HCT116 (cell line): ENCODE results near the gene MGRN1. TPM values are rescaled to one million over a fixed set of nuclear protein-coding genes. Genes with fewer than 3 reads are reported as not detected.

Source experiments
- ATAC-seq: fragments of 200-7000 bp; cut with Tn5 transposase; 2 replicates; pipeline ENCODE4 v1.9.1; 2020; ENCODE audit warnings: mild to moderate bottlenecking, moderate library complexity
- BruUV-seq: library from RNA; stranded (reverse); fragments of 400-500 nt; replicated peaks from 2 replicates; lab custom pipeline; 2021; lab: Mats Ljungman, UMichigan
- CTCF ChIA-PET: fragments of 300-600 bp; sonication (Branson Sonifier 250); formaldehyde crosslinking; loops from one replicate; lab custom pipeline; 2021; ENCODE audit warnings: antibody characterized with exemption; lab: Charles Lee
- POLR2A ChIA-PET: fragments of 300-600, 350-600 bp; sonication (Branson Sonifier 250); formaldehyde crosslinking; loops from one replicate; lab custom pipeline; 2021; ENCODE audit warnings: antibody characterized with exemption; lab: Charles Lee
- RAD21 ChIA-PET, 2 experiments: fragments of 300-600 bp; sonication (Branson Sonifier 250); formaldehyde crosslinking; loops; one replicate each; lab custom pipeline; 2023; ENCODE audit warnings: low total read pairs in 2 of 2; ENCODE audit not compliant: uncharacterized antibody in 2 of 2, unreplicated experiment in 2 of 2, low non-redundant PET in 1 of 2; lab: Charles Lee
- DNase-seq: peaks from one replicate; pipeline ENCODE4 v3.0.0-alpha.2; 2010; ENCODE audit warnings: low read depth, low spot score
- H2AFZ ChIP-seq: fragments of 200-600 bp; shearing (Covaris generic), sonication (generic); 2 replicates; pipeline ENCODE4 v1.6.1; 2017; ENCODE audit warnings: low read depth, mixed run types, mixed read lengths, antibody characterized with exemption, low read length; ENCODE audit not compliant: poor library complexity, severe bottlenecking
- H3K27ac ChIP-seq: 2 replicates; pipeline ENCODE4 v1.5.1; 2012; ENCODE audit warnings: low read depth, low read length
- H3K27me3 ChIP-seq: fragments of 200-600 bp; sonication (generic); 2 replicates; pipeline ENCODE4 v1.6.1; 2016; ENCODE audit warnings: mixed run types, low read length, mixed read lengths; ENCODE audit not compliant: insufficient read depth
- H3K36me3 ChIP-seq, 2 experiments: fragments of 200-500 bp in 1 of 2; fragments of 200-600 bp in 1 of 2; sonication (Bioruptor generic) in 1 of 2; sonication (generic) in 1 of 2; 2 replicates each; pipeline versions ENCODE4 v1.5.1 to v1.6.1; 2014 to 2016; ENCODE audit warnings: low read length in 2 of 2, inconsistent platforms in 1 of 2, mixed read lengths in 1 of 2, mixed run types in 1 of 2; ENCODE audit not compliant: insufficient read depth in 2 of 2, control insufficient read depth in 1 of 2
- H3K4me1 ChIP-seq, 2 experiments: fragments of 200-600 bp in 1 of 2; sonication (generic) in 1 of 2; 2 replicates each; pipeline versions ENCODE4 v1.5.1 to v1.6.1; 2012 to 2017; ENCODE audit warnings: low read length in 2 of 2, inconsistent platforms in 1 of 2, mild to moderate bottlenecking in 1 of 2, mixed read lengths in 1 of 2, mixed run types in 1 of 2, moderate library complexity in 1 of 2; ENCODE audit not compliant: insufficient read depth in 2 of 2, control insufficient read depth in 1 of 2
- H3K4me2 ChIP-seq: fragments of 200-600 bp; sonication (generic); 2 replicates; pipeline ENCODE4 v1.6.1; 2017; ENCODE audit warnings: mixed run types, low read length, mixed read lengths
- H3K4me3 ChIP-seq, 2 experiments: fragments of 200-600 bp in 1 of 2; sonication (generic) in 1 of 2; replicated peaks in 1 of 2; 2 replicates each; pipeline ENCODE4 v1.5.1; 2011 to 2016; ENCODE audit warnings: low read length in 2 of 2, control low read depth in 1 of 2, low read depth in 1 of 2, mild to moderate bottlenecking in 1 of 2, mixed read lengths in 1 of 2, mixed run types in 1 of 2
- H3K79me2 ChIP-seq: fragments of 200-600 bp; sonication (generic); 2 replicates; pipeline ENCODE4 v1.6.1; 2017; ENCODE audit warnings: mild to moderate bottlenecking, mixed run types, low read length, moderate library complexity, mixed read lengths; ENCODE audit not compliant: insufficient read depth
- H3K9ac ChIP-seq: fragments of 200-600 bp; sonication (generic); 2 replicates; pipeline ENCODE4 v1.6.1; 2016; ENCODE audit warnings: low read length, mixed read lengths
- H3K9me2 ChIP-seq: fragments of 200-600 bp; sonication (generic), shearing (Covaris generic); 2 replicates; pipeline ENCODE4 v1.6.1; 2017; ENCODE audit warnings: mixed run types, mild to moderate bottlenecking, moderate library complexity; ENCODE audit not compliant: insufficient read depth
- H3K9me3 ChIP-seq, 2 experiments: fragments of 200-500 bp in 1 of 2; fragments of 200-600 bp in 1 of 2; sonication (Bioruptor generic) in 1 of 2; sonication (generic) in 1 of 2; 2 replicates each; pipeline ENCODE4 v1.6.1; 2014 to 2017; ENCODE audit warnings: low read length in 2 of 2, mixed read lengths in 2 of 2, inconsistent platforms in 1 of 2, low read depth in 1 of 2, mild to moderate bottlenecking in 1 of 2, mixed run types in 1 of 2, moderate library complexity in 1 of 2; ENCODE audit not compliant: control insufficient read depth in 1 of 2, insufficient read depth in 1 of 2
- H4K20me1 ChIP-seq: fragments of 200-600 bp; sonication (generic), shearing (Covaris generic); 2 replicates; pipeline ENCODE4 v1.6.1; 2017; ENCODE audit warnings: mixed run types, mild to moderate bottlenecking, moderate library complexity; ENCODE audit not compliant: insufficient read depth
- CBX3 ChIP-seq: IDR thresholded peaks from 2 replicates; pipeline ENCODE4 v1.6.1; 2012; ENCODE audit warnings: low read depth
- ELF1 ChIP-seq: IDR thresholded peaks from 2 replicates; pipeline ENCODE4 v1.6.1; 2012; ENCODE audit warnings: low read depth, borderline replicate concordance
- EZH2 ChIP-seq: fragments of 200-600 bp; sonication (generic); IDR thresholded peaks from 2 replicates; pipeline ENCODE4 v1.6.1; 2017; ENCODE audit warnings: antibody characterized with exemption, mixed run types
- JUND ChIP-seq: IDR thresholded peaks from 2 replicates; pipeline ENCODE4 v1.6.1; 2012
- POLR2AphosphoS5 ChIP-seq: IDR thresholded peaks from 2 replicates; pipeline ENCODE4 v1.6.1; 2011; ENCODE audit warnings: mild to moderate bottlenecking, low read depth, low read length, moderate library complexity
- RAD21 ChIP-seq: IDR thresholded peaks from 2 replicates; pipeline ENCODE4 v1.6.1; 2012; ENCODE audit warnings: low read depth, mild to moderate bottlenecking
- SIN3A ChIP-seq: IDR thresholded peaks from 2 replicates; pipeline ENCODE4 v1.6.1; 2012; ENCODE audit warnings: low read depth
- SRF ChIP-seq: IDR thresholded peaks from 2 replicates; pipeline ENCODE4 v1.6.1; 2012; ENCODE audit warnings: low read depth
- TCF7L2 ChIP-seq: IDR thresholded peaks from 2 replicates; pipeline ENCODE4 v1.7.0; 2011; ENCODE audit warnings: borderline replicate concordance, inconsistent platforms; ENCODE audit not compliant: insufficient read depth, insufficient read length; ENCODE audit errors: extremely low read depth
- YY1 ChIP-seq: IDR thresholded peaks from 2 replicates; pipeline ENCODE4 v1.6.1; 2011; ENCODE audit warnings: low read length, low read depth, moderate library complexity, mild to moderate bottlenecking; ENCODE audit not compliant: insufficient replicate concordance; ENCODE audit errors: extremely low read depth
- ZBTB33 ChIP-seq: IDR thresholded peaks from 2 replicates; pipeline ENCODE4 v1.6.1; 2011; ENCODE audit warnings: mild to moderate bottlenecking, low read length, moderate library complexity; ENCODE audit not compliant: insufficient replicate concordance; ENCODE audit errors: extremely low read depth
- ZFX ChIP-seq: fragments of 450-650 bp; IDR thresholded peaks from 2 replicates; pipeline ENCODE4 v1.6.1; 2017
- intact Hi-C: fragments of 100-400 bp; cut with micrococcal nuclease; formaldehyde crosslinking; loops from 2 replicates; pipeline ENCODE4 v1.10.0; 2022
- total RNA-seq: library from RNA; stranded (reverse); gene quantifications from one replicate; pipeline ENCODE4 v1.2.1, GENCODE V29; 2021; ENCODE audit not compliant: unreplicated experiment

Gene MGRN1
- total RNA-seq, 1 experiment from 2014 or later, result 50.6 TPM

- no peak for TF ChIP-seq EZH2
- no peak for TF ChIP-seq ZFX
- no peak for TF ChIP-seq ELF1
- no peak for TF ChIP-seq YY1
- no peak for TF ChIP-seq SIN3A
- no peak for TF ChIP-seq TCF7L2
- TF ChIP-seq RAD21, result no peak
- TF ChIP-seq CBX3, result no peak
- TF ChIP-seq, all 23 proteins: peak for 0
- Histone ChIP-seq H3K27me3 (no peaks in the 10 kb centered on the region), H3K27ac (peak overlapping the region; percentile 83), H3K4me1 (peaks cover 8 to 19% of the 10 kb centered on the region in 2 experiments), H3K9ac (peak overlapping the region; percentile 94), H3K4me2 (peak overlapping the region; percentile 96), H3K9me2 (no peaks in the 10 kb centered on the region), H3K9me3 (no peaks in the 10 kb centered on the region), H4K20me1 (no peaks in the 10 kb centered on the region), H3K79me2 (peaks cover 29% of the 10 kb centered on the region), H3K4me3 (peak overlapping the region; percentile 97), H2AFZ (no peak overlapping the region), H3K36me3 (peaks cover 3 to 14% of the 10 kb centered on the region in 2 experiments; a peak in 3 of 4 replicates)
- ChIA-PET POLR2A (interaction anchor here (0.8 to 1.9 kb wide), 7 partner anchors 10 to 211 kb away, joined by 3 to 8 read pairs (median 5); partner anchors contain the start of gene ROGDI), CTCF (interaction anchor here (1.5 to 1.6 kb wide), 3 partner anchors 9 to 222 kb away, joined by 3 to 11 read pairs (median 4); partner anchors contain the start of gene MGRN1), RAD21 (interaction anchor here in 1 of 2 experiments (1.0 kb wide), 2 partner anchors 40 to 182 kb away, joined by 3 read pairs; no protein-coding TSS in a partner anchor)
- no TSS peak for BruUV-seq
- intact Hi-C loops, result loop anchor here (1.0 to 5.0 kb wide), 4 partner anchors 33 to 224 kb away; partner anchors contain the start of genes ROGDI, SEC14L5 and ZNF500
- DNase-seq, result no peak
- ATAC-seq, result peak; percentile 24
These were observed 109.1 kb downstream of the MGRN1 start for GRCh38 chr16:4733747-4734062.

- no TSS peak for BruUV-seq
- H3K27me3 ChIP-seq, result no peaks in the 10 kb centered on the region
- H3K79me2 ChIP-seq, result peaks cover 29% of the 10 kb centered on the region
- intact Hi-C loops, result loop anchor here (1.0 to 5.0 kb wide), 4 partner anchors 33 to 223 kb away; partner anchors contain the start of genes ROGDI, SEC14L5 and ZNF500
- peak within 1 kb of the TSS; percentile 97 for H3K4me3 ChIP-seq
- H3K9me3 ChIP-seq, result no peaks in the 10 kb centered on the region
- peak within 1 kb of the TSS; percentile 31 for H2AFZ ChIP-seq
- H3K4me2 ChIP-seq, result peak within 1 kb of the TSS; percentile 96
- POLR2A ChIA-PET, result interaction anchor here (0.7 to 1.9 kb wide), 8 partner anchors 10 to 211 kb away, joined by 3 to 8 read pairs (median 4); partner anchors contain the start of gene ROGDI
- peak within 1 kb of the TSS; percentile 83 for H3K27ac ChIP-seq
- CTCF ChIA-PET, result interaction anchor here (1.5 to 1.6 kb wide), 3 partner anchors 10 to 222 kb away, joined by 3 to 11 read pairs (median 4); partner anchors contain the start of gene MGRN1
- RAD21 ChIA-PET, result interaction anchor here in 1 of 2 experiments (1.0 kb wide), 2 partner anchors 40 to 181 kb away, joined by 3 read pairs; no protein-coding TSS in a partner anchor
- H3K4me1 ChIP-seq, result peaks cover 8 to 19% of the 10 kb centered on the region in 2 experiments
- H3K9ac ChIP-seq, result peak within 1 kb of the TSS; percentile 94
- DNase-seq (peak; percentile 92), ATAC-seq (peak; percentile 94)
- H4K20me1 ChIP-seq, result no peaks in the 10 kb centered on the region
- peaks cover 3 to 9% of the 10 kb centered on the region in 2 experiments; a peak in 2 of 4 replicates for H3K36me3 ChIP-seq
- no peaks in the 10 kb centered on the region for H3K9me2 ChIP-seq
- TF ChIP-seq YY1, result peak; percentile 68
- TF ChIP-seq SIN3A, result peak; percentile 74; the same call in 1 of the 2 replicates
- no peak for TF ChIP-seq CBX3
- TF ChIP-seq EZH2, result no peak
- TF ChIP-seq ZFX, result peak; percentile 86; the same call in 1 of the 2 replicates
- no peak for TF ChIP-seq RAD21
- peak; percentile 61; the same call in 1 of the 2 replicates for TF ChIP-seq SRF
- no peak for TF ChIP-seq JUND
- no peak for TF ChIP-seq ZBTB33
- TF ChIP-seq TCF7L2, result peak; percentile 55
- peak; percentile 71 for TF ChIP-seq POLR2AphosphoS5
These were observed 109.6 kb downstream of the MGRN1 start, which contains the start of the genes ANKS3 and DNAAF8 for GRCh38 chr16:4734063-4734729. Gene ANKS3, minus strand, starts transcription at chr16:4734271. Its CDS starts 4,122 bp downstream, at chr16:4730149. Gene DNAAF8, plus strand, starts transcription at chr16:4734537. Its CDS starts 1,978 bp downstream, at chr16:4736515.
